ENCODE results near the gene SERGEF. TPM values are rescaled to one million over a fixed set of nuclear protein-coding genes. Genes with fewer than 3 reads are reported as not detected.

SERGEF gene
- total and polyA plus RNA-seq, 2 of the 13 experiments (the other 11 are each of a cell fraction or from before 2014, with no cell fraction given), result 54.5 to 114 TPM

DNA sequence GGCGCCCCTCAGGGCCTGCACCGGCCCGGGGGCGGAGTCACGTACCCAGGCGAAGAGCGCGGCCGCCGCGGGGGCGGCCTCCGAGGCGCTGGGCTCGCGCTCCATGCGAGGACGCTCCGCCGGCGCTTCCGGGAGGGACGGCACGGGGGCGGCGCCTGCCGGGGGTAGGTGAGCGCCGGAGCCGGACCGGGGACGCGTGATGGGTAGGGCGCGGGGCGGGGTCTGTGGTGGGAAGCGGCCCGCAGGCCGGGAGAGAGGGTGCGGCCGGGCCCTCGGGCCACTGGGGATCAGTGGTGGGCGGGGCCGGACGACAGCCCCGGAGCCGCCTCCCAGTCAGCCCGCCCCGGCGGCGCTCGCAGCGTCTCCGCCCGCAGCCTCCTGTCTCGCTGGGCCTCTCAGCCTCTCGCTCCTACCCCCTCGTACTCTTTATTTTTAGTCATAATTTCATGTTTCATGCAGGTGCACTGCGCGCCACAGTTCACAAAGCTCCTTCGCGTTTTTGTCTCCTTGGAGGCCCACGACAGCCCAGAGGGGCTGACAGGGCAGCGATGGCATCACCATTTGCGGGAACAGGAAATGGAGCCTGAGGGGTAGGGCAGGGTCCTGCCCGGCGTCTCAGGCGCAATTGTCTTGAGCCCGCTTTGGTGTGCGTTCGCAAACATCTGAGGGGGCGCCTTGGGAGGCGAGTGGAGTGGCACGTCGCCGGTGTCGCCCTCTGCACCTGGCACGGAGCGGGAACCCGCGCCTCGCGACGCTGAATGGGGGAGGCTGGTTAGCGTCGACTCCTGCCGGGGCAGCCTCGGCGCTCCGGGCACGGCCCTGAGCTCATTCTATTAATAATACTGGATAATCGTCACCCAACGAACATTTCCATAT is at the start of gene SERGEF (continued):
- TF ChIP-seq, protein P1, sequence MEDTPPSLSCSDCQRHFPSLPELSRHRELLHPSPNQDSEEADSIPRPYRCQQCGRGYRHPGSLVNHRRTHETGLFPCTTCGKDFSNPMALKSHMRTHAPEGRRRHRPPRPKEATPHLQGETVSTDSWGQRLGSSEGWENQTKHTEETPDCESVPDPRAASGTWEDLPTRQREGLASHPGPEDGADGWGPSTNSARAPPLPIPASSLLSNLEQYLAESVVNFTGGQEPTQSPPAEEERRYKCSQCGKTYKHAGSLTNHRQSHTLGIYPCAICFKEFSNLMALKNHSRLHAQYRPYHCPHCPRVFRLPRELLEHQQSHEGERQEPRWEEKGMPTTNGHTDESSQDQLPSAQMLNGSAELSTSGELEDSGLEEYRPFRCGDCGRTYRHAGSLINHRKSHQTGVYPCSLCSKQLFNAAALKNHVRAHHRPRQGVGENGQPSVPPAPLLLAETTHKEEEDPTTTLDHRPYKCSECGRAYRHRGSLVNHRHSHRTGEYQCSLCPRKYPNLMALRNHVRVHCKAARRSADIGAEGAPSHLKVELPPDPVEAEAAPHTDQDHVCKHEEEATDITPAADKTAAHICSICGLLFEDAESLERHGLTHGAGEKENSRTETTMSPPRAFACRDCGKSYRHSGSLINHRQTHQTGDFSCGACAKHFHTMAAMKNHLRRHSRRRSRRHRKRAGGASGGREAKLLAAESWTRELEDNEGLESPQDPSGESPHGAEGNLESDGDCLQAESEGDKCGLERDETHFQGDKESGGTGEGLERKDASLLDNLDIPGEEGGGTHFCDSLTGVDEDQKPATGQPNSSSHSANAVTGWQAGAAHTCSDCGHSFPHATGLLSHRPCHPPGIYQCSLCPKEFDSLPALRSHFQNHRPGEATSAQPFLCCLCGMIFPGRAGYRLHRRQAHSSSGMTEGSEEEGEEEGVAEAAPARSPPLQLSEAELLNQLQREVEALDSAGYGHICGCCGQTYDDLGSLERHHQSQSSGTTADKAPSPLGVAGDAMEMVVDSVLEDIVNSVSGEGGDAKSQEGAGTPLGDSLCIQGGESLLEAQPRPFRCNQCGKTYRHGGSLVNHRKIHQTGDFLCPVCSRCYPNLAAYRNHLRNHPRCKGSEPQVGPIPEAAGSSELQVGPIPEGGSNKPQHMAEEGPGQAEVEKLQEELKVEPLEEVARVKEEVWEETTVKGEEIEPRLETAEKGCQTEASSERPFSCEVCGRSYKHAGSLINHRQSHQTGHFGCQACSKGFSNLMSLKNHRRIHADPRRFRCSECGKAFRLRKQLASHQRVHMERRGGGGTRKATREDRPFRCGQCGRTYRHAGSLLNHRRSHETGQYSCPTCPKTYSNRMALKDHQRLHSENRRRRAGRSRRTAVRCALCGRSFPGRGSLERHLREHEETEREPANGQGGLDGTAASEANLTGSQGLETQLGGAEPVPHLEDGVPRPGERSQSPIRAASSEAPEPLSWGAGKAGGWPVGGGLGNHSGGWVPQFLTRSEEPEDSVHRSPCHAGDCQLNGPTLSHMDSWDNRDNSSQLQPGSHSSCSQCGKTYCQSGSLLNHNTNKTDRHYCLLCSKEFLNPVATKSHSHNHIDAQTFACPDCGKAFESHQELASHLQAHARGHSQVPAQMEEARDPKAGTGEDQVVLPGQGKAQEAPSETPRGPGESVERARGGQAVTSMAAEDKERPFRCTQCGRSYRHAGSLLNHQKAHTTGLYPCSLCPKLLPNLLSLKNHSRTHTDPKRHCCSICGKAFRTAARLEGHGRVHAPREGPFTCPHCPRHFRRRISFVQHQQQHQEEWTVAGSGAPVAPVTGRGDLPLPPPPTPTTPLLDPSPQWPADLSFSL (CRISPR knock-in tag; IDR thresholded peaks at IDR 0.05), result no peak
- peak; percentile 82 for TF ChIP-seq HDAC1 (CRISPR knock-in tag; IDR thresholded peaks at IDR 0.05)
- TF ChIP-seq, protein P2, sequence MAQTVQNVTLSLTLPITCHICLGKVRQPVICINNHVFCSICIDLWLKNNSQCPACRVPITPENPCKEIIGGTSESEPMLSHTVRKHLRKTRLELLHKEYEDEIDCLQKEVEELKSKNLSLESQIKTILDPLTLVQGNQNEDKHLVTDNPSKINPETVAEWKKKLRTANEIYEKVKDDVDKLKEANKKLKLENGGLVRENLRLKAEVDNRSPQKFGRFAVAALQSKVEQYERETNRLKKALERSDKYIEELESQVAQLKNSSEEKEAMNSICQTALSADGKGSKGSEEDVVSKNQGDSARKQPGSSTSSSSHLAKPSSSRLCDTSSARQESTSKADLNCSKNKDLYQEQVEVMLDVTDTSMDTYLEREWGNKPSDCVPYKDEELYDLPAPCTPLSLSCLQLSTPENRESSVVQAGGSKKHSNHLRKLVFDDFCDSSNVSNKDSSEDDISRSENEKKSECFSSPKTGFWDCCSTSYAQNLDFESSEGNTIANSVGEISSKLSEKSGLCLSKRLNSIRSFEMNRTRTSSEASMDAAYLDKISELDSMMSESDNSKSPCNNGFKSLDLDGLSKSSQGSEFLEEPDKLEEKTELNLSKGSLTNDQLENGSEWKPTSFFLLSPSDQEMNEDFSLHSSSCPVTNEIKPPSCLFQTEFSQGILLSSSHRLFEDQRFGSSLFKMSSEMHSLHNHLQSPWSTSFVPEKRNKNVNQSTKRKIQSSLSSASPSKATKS (CRISPR knock-in tag; IDR thresholded peaks at IDR 0.05), result no peak
- no peak for TF ChIP-seq NRL (CRISPR knock-in tag; IDR thresholded peaks at IDR 0.05; ENCODE audit: borderline replicate concordance)
- TF ChIP-seq, protein P3, sequence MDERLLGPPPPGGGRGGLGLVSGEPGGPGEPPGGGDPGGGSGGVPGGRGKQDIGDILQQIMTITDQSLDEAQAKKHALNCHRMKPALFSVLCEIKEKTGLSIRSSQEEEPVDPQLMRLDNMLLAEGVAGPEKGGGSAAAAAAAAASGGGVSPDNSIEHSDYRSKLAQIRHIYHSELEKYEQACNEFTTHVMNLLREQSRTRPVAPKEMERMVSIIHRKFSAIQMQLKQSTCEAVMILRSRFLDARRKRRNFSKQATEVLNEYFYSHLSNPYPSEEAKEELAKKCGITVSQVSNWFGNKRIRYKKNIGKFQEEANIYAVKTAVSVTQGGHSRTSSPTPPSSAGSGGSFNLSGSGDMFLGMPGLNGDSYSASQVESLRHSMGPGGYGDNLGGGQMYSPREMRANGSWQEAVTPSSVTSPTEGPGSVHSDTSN (CRISPR knock-in tag; IDR thresholded peaks at IDR 0.05), result no peak
- TF ChIP-seq FOXK1 (CRISPR knock-in tag; IDR thresholded peaks at IDR 0.05; ENCODE audit: borderline replicate concordance, low read depth), result 0 out of 2 replicates have a peak, but pooled peaks have one; percentile 11
- peak in 1 of 2 experiments; percentile 78; a peak in 2 of 4 replicates for TF ChIP-seq KLF16 (CRISPR knock-in tag; IDR thresholded peaks at IDR 0.05)
- peak; percentile 85 for TF ChIP-seq ERF (CRISPR knock-in tag; IDR thresholded peaks at IDR 0.05)
- TF ChIP-seq, protein P4, sequence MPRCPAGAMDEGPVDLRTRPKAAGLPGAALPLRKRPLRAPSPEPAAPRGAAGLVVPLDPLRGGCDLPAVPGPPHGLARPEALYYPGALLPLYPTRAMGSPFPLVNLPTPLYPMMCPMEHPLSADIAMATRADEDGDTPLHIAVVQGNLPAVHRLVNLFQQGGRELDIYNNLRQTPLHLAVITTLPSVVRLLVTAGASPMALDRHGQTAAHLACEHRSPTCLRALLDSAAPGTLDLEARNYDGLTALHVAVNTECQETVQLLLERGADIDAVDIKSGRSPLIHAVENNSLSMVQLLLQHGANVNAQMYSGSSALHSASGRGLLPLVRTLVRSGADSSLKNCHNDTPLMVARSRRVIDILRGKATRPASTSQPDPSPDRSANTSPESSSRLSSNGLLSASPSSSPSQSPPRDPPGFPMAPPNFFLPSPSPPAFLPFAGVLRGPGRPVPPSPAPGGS (CRISPR knock-in tag; IDR thresholded peaks at IDR 0.05), result peak; percentile 57; the same call in 1 of the 2 replicates
- 0 out of 2 replicates have a peak, but pooled peaks have one; percentile 2 for TF ChIP-seq NFYB (CRISPR knock-in tag; IDR thresholded peaks at IDR 0.05)
- no peak; the same call in 1 of the 2 replicates for TF ChIP-seq ZNF678 (CRISPR knock-in tag; IDR thresholded peaks at IDR 0.05)
- TF ChIP-seq TP53 (CRISPR knock-in tag; conservative IDR thresholded peaks at IDR 0.05), result 0 out of 2 replicates have a peak, but pooled peaks have one; percentile 21
- TF ChIP-seq KDM3A (CRISPR knock-in tag; IDR thresholded peaks at IDR 0.05; ENCODE audit: low read depth), result no peak
- 0 out of 2 replicates have a peak, but pooled peaks have one; percentile 32 for TF ChIP-seq SMAD1 (CRISPR knock-in tag; IDR thresholded peaks at IDR 0.05; ENCODE audit: borderline replicate concordance, low read depth)
- peak; percentile 71; the same call in 1 of the 2 replicates for TF ChIP-seq MAZ (IDR thresholded peaks at IDR 0.05; ENCODE audit: borderline replicate concordance, low read depth, low read length)
- peak; percentile 73 for TF ChIP-seq MAZ (CRISPR knock-in tag; IDR thresholded peaks at IDR 0.05; ENCODE audit: low read depth)
- peak; percentile 78; the same call in 1 of the 2 replicates for TF ChIP-seq ZNF674 (CRISPR knock-in tag; IDR thresholded peaks at IDR 0.05; ENCODE audit: low read depth)
